Tibial nerve (tissue), 4 donors: ENCODE measurements around the gene LHPP. TPM values are rescaled to one million over a fixed set of nuclear protein-coding genes. Genes with fewer than 3 reads are reported as not detected.

Experiments
- DNase-seq, 2 donors: peaks; one replicate each; pipeline ENCODE4 v3.0.0-alpha.2; 2019; ENCODE audit warnings: low spot score in 2 of 2
- H3K27ac ChIP-seq, 4 donors: fragments of 200-600 bp; sonication (generic) in 3 of 4; one replicate each; pipeline ENCODE4 v1.5.1; 2017 to 2019; ENCODE audit warnings: mild to moderate bottlenecking in 1 of 4
- H3K27me3 ChIP-seq, 2 donors: fragments of 200-600 bp; sonication (generic) in 1 of 2; one replicate each; pipeline versions ENCODE4 v1.5.1 to v1.6.0; 2017 to 2019
- H3K36me3 ChIP-seq, 3 donors: fragments of 200-600 bp; sonication (generic); one replicate each; pipeline ENCODE4 v1.5.1; 2018 to 2019
- H3K4me1 ChIP-seq, 4 donors: fragments of 200-600 bp; sonication (generic) in 3 of 4; one replicate each; pipeline ENCODE4 v1.5.1; 2017 to 2019
- H3K4me3 ChIP-seq, 4 donors: fragments of 200-600 bp; sonication (generic) in 3 of 4; one replicate each; pipeline ENCODE4 v1.5.1; 2017 to 2019; ENCODE audit warnings: mild to moderate bottlenecking in 1 of 4, moderate library complexity in 1 of 4
- H3K9me3 ChIP-seq, 4 donors: fragments of 200-600 bp; sonication (generic) in 3 of 4; one replicate each; pipeline ENCODE4 v1.5.1; 2017 to 2019
- EP300 ChIP-seq, 2 donors: sonication (generic); formaldehyde crosslinking; IDR thresholded peaks; one replicate each; pipeline ENCODE4 v1.6.1; 2017; ENCODE audit warnings: antibody characterized with exemption in 2 of 2, mild to moderate bottlenecking in 1 of 2
- POLR2A ChIP-seq, 2 donors: fragments of 450-650 bp; IDR thresholded peaks; one replicate each; pipeline ENCODE4 v1.6.1; 2017; ENCODE audit warnings: antibody characterized with exemption in 2 of 2, mild to moderate bottlenecking in 2 of 2, moderate library complexity in 2 of 2
- WGBS, 2 donors: methylation state at CpG; one replicate each; pipeline ENCODE4 v1.1.5; 2018; 5-methylcytosine and 5-hydroxymethylcytosine counted together
- total RNA-seq, 4 donors: library from RNA; depleted of rRNA; stranded (reverse); fragments of >200 nt; gene quantifications; one replicate each; pipeline ENCODE4 v1.1.0, GENCODE V29; 2016
- TF ChIP-seq, protein P1 (sequence below), 5 experiments: fragments of 200-600 bp in 3 of 5; fragments of 450-650 bp in 2 of 5; sonication (generic) in 3 of 5; IDR thresholded peaks; one replicate each; pipeline ENCODE4 v1.5.1; 2016 to 2019; ENCODE audit warnings: antibody characterized with exemption in 5 of 5, mild to moderate bottlenecking in 3 of 5, moderate library complexity in 2 of 5

LHPP gene
- total RNA-seq, 4 donors from 2014 or later: 25.5 to 211 (median 123) TPM

DNA sequence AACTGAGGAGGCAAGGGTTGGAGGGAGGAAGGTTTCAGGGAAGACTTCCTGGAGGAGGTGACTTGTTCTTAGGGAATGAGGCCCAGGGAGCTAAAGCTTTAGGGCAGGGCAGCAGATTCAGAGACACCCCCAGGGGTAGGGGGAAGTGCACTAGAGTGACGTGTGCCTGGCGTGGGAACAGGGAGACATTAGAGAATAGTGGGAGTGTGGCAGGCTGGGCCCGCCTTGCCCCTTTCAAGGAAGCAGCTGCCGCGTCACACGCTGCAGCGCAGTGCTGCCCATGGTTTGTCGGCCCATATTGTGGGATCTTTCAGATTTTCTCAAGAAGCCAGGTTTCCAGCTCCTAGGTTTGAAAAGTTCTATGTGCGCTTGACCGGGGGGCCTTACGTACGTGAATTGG is 139.4 kb downstream of the LHPP start:
- TF ChIP-seq POLR2A (IDR thresholded peaks at IDR 0.05) (no peak), EP300 (IDR thresholded peaks at IDR 0.05) (no peak)
- TF ChIP-seq, protein P1, sequence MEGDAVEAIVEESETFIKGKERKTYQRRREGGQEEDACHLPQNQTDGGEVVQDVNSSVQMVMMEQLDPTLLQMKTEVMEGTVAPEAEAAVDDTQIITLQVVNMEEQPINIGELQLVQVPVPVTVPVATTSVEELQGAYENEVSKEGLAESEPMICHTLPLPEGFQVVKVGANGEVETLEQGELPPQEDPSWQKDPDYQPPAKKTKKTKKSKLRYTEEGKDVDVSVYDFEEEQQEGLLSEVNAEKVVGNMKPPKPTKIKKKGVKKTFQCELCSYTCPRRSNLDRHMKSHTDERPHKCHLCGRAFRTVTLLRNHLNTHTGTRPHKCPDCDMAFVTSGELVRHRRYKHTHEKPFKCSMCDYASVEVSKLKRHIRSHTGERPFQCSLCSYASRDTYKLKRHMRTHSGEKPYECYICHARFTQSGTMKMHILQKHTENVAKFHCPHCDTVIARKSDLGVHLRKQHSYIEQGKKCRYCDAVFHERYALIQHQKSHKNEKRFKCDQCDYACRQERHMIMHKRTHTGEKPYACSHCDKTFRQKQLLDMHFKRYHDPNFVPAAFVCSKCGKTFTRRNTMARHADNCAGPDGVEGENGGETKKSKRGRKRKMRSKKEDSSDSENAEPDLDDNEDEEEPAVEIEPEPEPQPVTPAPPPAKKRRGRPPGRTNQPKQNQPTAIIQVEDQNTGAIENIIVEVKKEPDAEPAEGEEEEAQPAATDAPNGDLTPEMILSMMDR (IDR thresholded peaks at IDR 0.05): no peak
- H3K27me3 ChIP-seq: no peaks in the 10 kb centered on the region
- H3K9me3 ChIP-seq: no peaks in the 10 kb centered on the region
- peak overlapping the region; percentile 56 to 91 (median 70) for H3K27ac ChIP-seq
- H3K4me3 ChIP-seq: no peak overlapping the region
- DNase-seq: no peak
- H3K4me1 ChIP-seq: peaks cover 0 to 26% (median 18%) of the 10 kb centered on the region in 4 donors
- 80 to 95% methylated on average over 12 of the region's 12 CpGs for WGBS, 2 donors
- no peaks in the 10 kb centered on the region for H3K36me3 ChIP-seq

DNA sequence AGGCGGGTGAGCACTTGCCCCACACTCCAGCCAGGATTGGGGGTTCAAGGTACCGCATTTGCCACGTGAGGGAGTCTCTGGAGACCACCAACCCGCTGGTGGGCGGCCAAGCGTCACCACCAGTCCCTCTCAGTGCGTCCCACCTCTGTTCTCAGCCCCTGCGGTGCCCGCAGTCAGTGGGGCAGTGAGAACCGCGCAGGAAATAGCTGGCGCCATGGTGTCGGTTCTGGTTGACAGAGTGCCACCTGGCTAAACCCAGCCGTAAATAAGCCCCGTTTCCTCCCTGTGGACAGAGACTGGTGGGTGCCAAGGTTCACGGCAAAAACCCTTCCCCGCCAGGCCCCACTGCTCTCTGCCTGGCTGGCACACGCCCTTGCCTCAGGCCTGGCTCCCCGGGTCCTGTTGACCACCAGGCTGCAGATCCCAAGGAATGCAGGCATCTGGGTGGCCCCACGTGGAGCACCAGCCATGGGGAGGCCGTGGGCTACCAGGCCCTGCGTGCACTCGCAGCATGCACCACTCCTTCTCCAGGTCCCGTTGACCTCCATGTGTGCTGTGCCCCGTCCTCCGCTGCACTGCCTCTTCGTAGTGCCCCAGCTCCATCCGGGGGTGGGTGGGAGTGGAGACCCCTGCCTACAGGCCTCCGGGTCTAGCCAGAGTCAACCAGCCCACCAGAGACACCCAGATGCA is 140.0 kb downstream of the LHPP start:
- TF ChIP-seq, protein P1 (IDR thresholded peaks at IDR 0.05): no peak
- TF ChIP-seq POLR2A (IDR thresholded peaks at IDR 0.05) (no peak), EP300 (IDR thresholded peaks at IDR 0.05) (no peak)
- H3K27me3 ChIP-seq: no peaks in the 10 kb centered on the region
- H3K27ac ChIP-seq: peak overlapping the region in 3 of 4 donors; percentile 56 to 91 (median 75)
- no peaks in the 10 kb centered on the region for H3K36me3 ChIP-seq
- no peak overlapping the region for H3K4me3 ChIP-seq
- H3K4me1 ChIP-seq: peaks cover 0 to 31% (median 22%) of the 10 kb centered on the region in 4 donors
- 88 to 91% methylated on average over 28 to 29 of the region's 29 CpGs for WGBS, 2 donors
- H3K9me3 ChIP-seq: no peaks in the 10 kb centered on the region
- DNase-seq: no peak

DNA sequence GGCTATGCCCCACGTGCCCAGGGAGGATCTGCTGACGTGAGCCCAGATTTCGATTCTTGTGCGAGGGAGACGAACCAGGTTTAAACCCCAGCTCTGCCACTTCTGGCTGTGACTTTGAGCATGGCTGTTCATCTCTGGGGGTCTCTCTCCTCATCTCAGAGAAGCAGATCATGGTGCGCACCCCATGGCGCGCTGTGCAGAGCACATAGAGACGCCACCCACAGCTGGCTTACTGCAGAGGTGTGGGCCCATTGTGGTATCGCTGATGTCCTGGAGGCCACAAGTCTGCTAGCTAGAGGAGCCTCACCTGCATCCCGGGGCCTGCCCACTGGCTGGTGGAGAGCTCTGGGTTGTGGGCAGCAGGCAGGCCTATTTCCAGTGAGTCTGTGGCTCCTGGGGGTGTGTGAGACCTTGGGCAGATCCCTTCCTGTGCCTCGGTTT is 140.5 kb downstream of the LHPP start:
- TF ChIP-seq EP300 (IDR thresholded peaks at IDR 0.05): no peak
- TF ChIP-seq POLR2A (IDR thresholded peaks at IDR 0.05): no peak
- TF ChIP-seq, protein P1 (IDR thresholded peaks at IDR 0.05): no peak
- H3K4me1 ChIP-seq: peaks cover 0 to 37% (median 25%) of the 10 kb centered on the region in 4 donors
- 87 to 91% methylated on average over 11 to 12 of the region's 12 CpGs for WGBS, 2 donors
- DNase-seq: no peak
- no peaks in the 10 kb centered on the region for H3K36me3 ChIP-seq
- H3K27me3 ChIP-seq: no peaks in the 10 kb centered on the region
- H3K4me3 ChIP-seq: no peak overlapping the region
- H3K9me3 ChIP-seq: no peaks in the 10 kb centered on the region
- H3K27ac ChIP-seq: peak overlapping the region in 3 of 4 donors; percentile 71 to 91 (median 84)

DNA sequence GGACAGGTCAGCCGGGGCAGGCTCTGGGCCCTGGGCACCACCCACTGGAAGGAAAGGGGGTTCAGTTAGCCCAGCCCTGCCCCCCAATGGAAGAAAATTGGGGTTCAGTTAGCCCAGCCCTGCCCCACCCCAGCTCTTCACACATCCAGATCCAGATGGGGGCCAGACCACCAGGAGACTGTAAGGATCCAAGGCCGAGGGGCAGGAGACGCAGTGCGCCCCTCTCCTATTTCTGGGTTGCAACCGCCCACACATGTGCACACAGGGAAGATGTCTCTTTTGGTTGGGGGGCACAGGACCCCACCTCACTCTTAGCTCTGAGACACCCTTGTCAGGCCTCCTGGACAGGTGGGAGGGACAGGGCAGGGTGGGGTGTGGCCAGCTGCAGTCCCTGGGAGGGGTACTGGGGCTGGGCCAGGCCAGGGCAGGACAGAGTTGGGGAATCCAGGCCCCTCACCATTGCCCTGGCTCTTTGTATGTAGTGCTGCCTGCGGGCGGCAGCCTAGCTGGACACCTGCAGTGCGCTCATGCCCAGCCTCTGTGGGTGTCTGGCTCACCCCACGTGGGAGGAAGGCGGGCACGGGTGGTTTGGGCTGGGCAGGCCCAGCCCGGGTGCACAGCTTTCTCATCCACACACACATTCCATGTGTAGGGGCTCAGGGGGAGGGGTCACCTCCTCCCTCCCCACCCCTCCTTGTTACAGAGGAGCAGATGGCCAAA is 141.2 kb downstream of the LHPP start:
- no peaks in the 10 kb centered on the region for H3K27me3 ChIP-seq
- 86 to 96% methylated on average over 5 to 6 of the region's 12 CpGs for WGBS, 2 donors
- peak overlapping the region; percentile 71 to 91 (median 83) for H3K27ac ChIP-seq
- H3K4me1 ChIP-seq: peaks cover 0 to 38% (median 25%) of the 10 kb centered on the region in 4 donors
- DNase-seq: no peak
- H3K4me3 ChIP-seq: no peak overlapping the region
- no peaks in the 10 kb centered on the region for H3K9me3 ChIP-seq
- no peak for TF ChIP-seq EP300 (IDR thresholded peaks at IDR 0.05)
- TF ChIP-seq POLR2A (IDR thresholded peaks at IDR 0.05): no peak
- TF ChIP-seq, protein P1 (IDR thresholded peaks at IDR 0.05): no peak
- no peaks in the 10 kb centered on the region for H3K36me3 ChIP-seq
